GM12878 (cell line): ENCODE data around the gene MFAP4. TPM values are rescaled to one million over a fixed set of nuclear protein-coding genes. Genes with fewer than 3 reads are reported as not detected.

Experiments
- BMI1 ChIP-seq: fragments of 450-650 bp; IDR thresholded peaks from 2 replicates; pipeline ENCODE4 v1.6.1; 2016; ENCODE audit warnings: mild to moderate bottlenecking, moderate library complexity, borderline replicate concordance
- NFIC ChIP-seq: IDR thresholded peaks from 2 replicates; pipeline ENCODE4 v1.6.1; 2012; ENCODE audit warnings: low read depth, mild to moderate bottlenecking, inconsistent platforms, low read length, moderate library complexity
- RUNX3 ChIP-seq: IDR thresholded peaks from 2 replicates; pipeline ENCODE4 v1.6.1; 2012; ENCODE audit warnings: low read length, inconsistent platforms
- microRNA counts: library from miRNA; unstranded; fragments of <30 nt; microRNA quantifications from one replicate; lab custom pipeline; 2016
- microRNA-seq: library from miRNA; unstranded; fragments of <30 nt; microRNA quantifications from one replicate; pipeline ENCODE4, GENCODE V29; 2018
- polyA plus RNA-seq, 11 experiments: library from polyadenylated mRNA; depleted of rRNA in 4 of 11; unstranded in 6 of 11; stranded (reverse) in 5 of 11; fragments of >200 nt; fragmentation: Nextera tagmentation in 4 of 11; fragmentation: Illumina TruSeq in 1 of 11; extraction: Ambion mirVana in 4 of 11; extraction: Trizol in 1 of 11; gene quantifications; 1 replicate in 1 of 11; 2 replicates in 10 of 11; pipeline versions ENCODE4 v1.2.1 to v1.2.3, GENCODE V29; 2011 to 2016; ENCODE audit warnings: inconsistent platforms in 2 of 11, missing spikeins in 2 of 11, low read depth in 1 of 11
- small RNA-seq: library from RNA; depleted of rRNA; stranded (forward); fragments of <200 nt; gene quantifications from one replicate; pipeline ENCODE3, GENCODE V24; 2014
- total RNA-seq, 4 experiments: library from RNA; depleted of rRNA in 3 of 4; stranded (reverse); fragments of >200 nt in 3 of 4; fragmentation: Illumina TruSeq in 1 of 4; extraction: Trizol in 1 of 4; gene quantifications; 2 replicates each; pipeline versions ENCODE4 v1.2.1 to v1.2.3, GENCODE V29; 2013 to 2021

Gene MFAP4
- total and polyA plus RNA-seq, 10 of the 15 experiments (the other 5 are each of a cell fraction or from before 2014, with no cell fraction given): 0.08 to 0.28 (median 0.09) TPM; not detected in 7

- TF ChIP-seq BMI1 (no peak), RUNX3 (no peak), NFIC (no peak)
- TF ChIP-seq, all 136 proteins: peak for 0
Observed at GRCh38 chr17:19333736-19334290, 53.2 kb downstream of the MFAP4 start (continued).

MicroRNAs within 50 kb of the gene (microRNA counts, 767-probe panel; counts per million panel counts)
- microRNA hsa-miR-1180 (lab: Ali Mortazavi, UCI): 1,650 counts per million, percentile 63 among the panel's probes with 10 or more counts

Small RNAs within 50 kb of the gene (microRNA-seq; reads per million reads assigned to microRNA genes)
- gene MIR1180: 120 reads per million, percentile 76 among the genes with 10 or more reads in this experiment

Small RNAs within 50 kb of the gene (small RNA-seq; reads per million reads assigned to genes)
- gene MIR1180 (5.3 reads per million, percentile 89 among the genes with 10 or more reads in this experiment), gene RF00537 (not detected)

Other genes with a start within 250 kb of the MFAP4 start
- 2.1 and 2.7 TPM in 2 replicates for gene EPN2, start 149.8 kb downstream of the MFAP4 start, total RNA-seq (2014; rRNA removed)
- gene EPN2, start 149.8 kb downstream of the MFAP4 start, total RNA-seq (2014; rRNA removed; fragmentation: Illumina TruSeq; extraction: Trizol): 1.8 and 3.2 TPM in 2 replicates
- gene EPN2, start 149.8 kb downstream of the MFAP4 start, total RNA-seq (2021): 4.8 and 5.0 TPM in 2 replicates
- 4.7 and 5.7 TPM in 2 replicates for gene EPN2, start 149.8 kb downstream of the MFAP4 start, polyA plus RNA-seq (2011; rRNA removed)
- gene EPN2, start 149.8 kb downstream of the MFAP4 start, polyA plus RNA-seq (2014; fragmentation: Illumina TruSeq; extraction: Trizol): 3.3 and 4.8 TPM in 2 replicates
- gene EPN2, start 149.8 kb downstream of the MFAP4 start, polyA plus RNA-seq (2014; fragmentation: Nextera tagmentation; extraction: Ambion mirVana): under 1 TPM; 0.26 to 0.62 TPM
- gene EPN2, start 149.8 kb downstream of the MFAP4 start, polyA plus RNA-seq (2014; rRNA removed): 5.2 and 5.9 TPM in 2 replicates
- 1 to 10 TPM; 5.6 to 8.4 TPM for gene EPN2, start 149.8 kb downstream of the MFAP4 start, polyA plus RNA-seq (2016; fragmentation: Nextera tagmentation; extraction: Ambion mirVana)
- gene B9D1, start 24.5 kb downstream of the MFAP4 start, total RNA-seq (2014; rRNA removed): 8.3 and 9.4 TPM in 2 replicates
- 4.5 and 5.9 TPM in 2 replicates for gene B9D1, start 24.5 kb downstream of the MFAP4 start, total RNA-seq (2014; rRNA removed; fragmentation: Illumina TruSeq; extraction: Trizol)
- 8.1 and 9.5 TPM in 2 replicates for gene B9D1, start 24.5 kb downstream of the MFAP4 start, total RNA-seq (2021)
- gene B9D1, start 24.5 kb downstream of the MFAP4 start, polyA plus RNA-seq (2011; rRNA removed): 5.0 and 10.4 TPM in 2 replicates
- gene B9D1, start 24.5 kb downstream of the MFAP4 start, polyA plus RNA-seq (2014; fragmentation: Illumina TruSeq; extraction: Trizol): 4.9 and 8.7 TPM in 2 replicates
- 10 to 100 TPM in 1 of 2 experiments, 1 to 10 TPM in 1; 8.2 to 10.2 TPM for gene B9D1, start 24.5 kb downstream of the MFAP4 start, polyA plus RNA-seq (2014; fragmentation: Nextera tagmentation; extraction: Ambion mirVana)
- 11.8 and 14.9 TPM in 2 replicates for gene B9D1, start 24.5 kb downstream of the MFAP4 start, polyA plus RNA-seq (2014; rRNA removed)
- gene B9D1, start 24.5 kb downstream of the MFAP4 start, polyA plus RNA-seq (2016; fragmentation: Nextera tagmentation; extraction: Ambion mirVana): 10 to 100 TPM; 16.4 to 18.3 TPM
- gene MAPK7, start 8.7 kb downstream of the MFAP4 start, total RNA-seq (2014; rRNA removed): 2.1 and 3.7 TPM in 2 replicates
- 2.1 and 2.7 TPM in 2 replicates for gene MAPK7, start 8.7 kb downstream of the MFAP4 start, total RNA-seq (2014; rRNA removed; fragmentation: Illumina TruSeq; extraction: Trizol)
- gene MAPK7, start 8.7 kb downstream of the MFAP4 start, total RNA-seq (2021): 11.1 and 13.5 TPM in 2 replicates
- 1.6 and 3.2 TPM in 2 replicates for gene MAPK7, start 8.7 kb downstream of the MFAP4 start, polyA plus RNA-seq (2011; rRNA removed)
- 5.1 and 7.8 TPM in 2 replicates for gene MAPK7, start 8.7 kb downstream of the MFAP4 start, polyA plus RNA-seq (2014; fragmentation: Illumina TruSeq; extraction: Trizol)
- gene MAPK7, start 8.7 kb downstream of the MFAP4 start, polyA plus RNA-seq (2014; fragmentation: Nextera tagmentation; extraction: Ambion mirVana): 1 to 10 TPM in 1 of 2 experiments, under 1 TPM in 1; 0.37 to 1.3 TPM
- gene MAPK7, start 8.7 kb downstream of the MFAP4 start, polyA plus RNA-seq (2014; rRNA removed): 7.6 and 12.0 TPM in 2 replicates
- 10 to 100 TPM in 1 of 2 experiments, 1 to 10 TPM in 1; 8.2 to 11.1 TPM for gene MAPK7, start 8.7 kb downstream of the MFAP4 start, polyA plus RNA-seq (2016; fragmentation: Nextera tagmentation; extraction: Ambion mirVana)
- not detected in 2 replicates for gene RNF112, start 24.0 kb upstream of the MFAP4 start, total RNA-seq (2014; rRNA removed)
- gene RNF112, start 24.0 kb upstream of the MFAP4 start, total RNA-seq (2014; rRNA removed; fragmentation: Illumina TruSeq; extraction: Trizol): not detected in 2 replicates
- gene RNF112, start 24.0 kb upstream of the MFAP4 start, total RNA-seq (2021): not detected in 2 replicates
- 0.03 TPM in 1 of 2 replicates, not detected in the other for gene RNF112, start 24.0 kb upstream of the MFAP4 start, polyA plus RNA-seq (2011; rRNA removed)
- not detected in 2 replicates for gene RNF112, start 24.0 kb upstream of the MFAP4 start, polyA plus RNA-seq (2014; fragmentation: Illumina TruSeq; extraction: Trizol)
- not detected for gene RNF112, start 24.0 kb upstream of the MFAP4 start, polyA plus RNA-seq (2014; fragmentation: Nextera tagmentation; extraction: Ambion mirVana)
- gene RNF112, start 24.0 kb upstream of the MFAP4 start, polyA plus RNA-seq (2014; rRNA removed): not detected in 2 replicates
- gene RNF112, start 24.0 kb upstream of the MFAP4 start, polyA plus RNA-seq (2016; fragmentation: Nextera tagmentation; extraction: Ambion mirVana): not detected
- gene SLC47A1, start 146.7 kb upstream of the MFAP4 start, total RNA-seq (2014; rRNA removed): not detected in 2 replicates
- gene SLC47A1, start 146.7 kb upstream of the MFAP4 start, total RNA-seq (2014; rRNA removed; fragmentation: Illumina TruSeq; extraction: Trizol): not detected in 2 replicates
- 0.41 TPM in 1 of 2 replicates, not detected in the other for gene SLC47A1, start 146.7 kb upstream of the MFAP4 start, total RNA-seq (2021)
- not detected in 2 replicates for gene SLC47A1, start 146.7 kb upstream of the MFAP4 start, polyA plus RNA-seq (2011; rRNA removed)
- gene SLC47A1, start 146.7 kb upstream of the MFAP4 start, polyA plus RNA-seq (2014; fragmentation: Illumina TruSeq; extraction: Trizol): not detected in 2 replicates
- gene SLC47A1, start 146.7 kb upstream of the MFAP4 start, polyA plus RNA-seq (2014; fragmentation: Nextera tagmentation; extraction: Ambion mirVana): not detected
- not detected in 2 replicates for gene SLC47A1, start 146.7 kb upstream of the MFAP4 start, polyA plus RNA-seq (2014; rRNA removed)
- not detected for gene SLC47A1, start 146.7 kb upstream of the MFAP4 start, polyA plus RNA-seq (2016; fragmentation: Nextera tagmentation; extraction: Ambion mirVana)